Stimulated activated CD4-positive, alpha-beta T cell treated with anti-CD3 and anti-CD28 coated beads, Interleukin-15, amount 100 ng/mL, for 1 hour (primary cell): ENCODE data around the gene RAPGEF1.

Experiments used
- DNase-seq, 2 donors: peaks; one replicate each; pipeline ENCODE4 v3.0.0-alpha.2; 2020; ENCODE audit warnings: low read depth in 1 of 2, low spot score in 1 of 2

Gene RAPGEF1

DNA sequence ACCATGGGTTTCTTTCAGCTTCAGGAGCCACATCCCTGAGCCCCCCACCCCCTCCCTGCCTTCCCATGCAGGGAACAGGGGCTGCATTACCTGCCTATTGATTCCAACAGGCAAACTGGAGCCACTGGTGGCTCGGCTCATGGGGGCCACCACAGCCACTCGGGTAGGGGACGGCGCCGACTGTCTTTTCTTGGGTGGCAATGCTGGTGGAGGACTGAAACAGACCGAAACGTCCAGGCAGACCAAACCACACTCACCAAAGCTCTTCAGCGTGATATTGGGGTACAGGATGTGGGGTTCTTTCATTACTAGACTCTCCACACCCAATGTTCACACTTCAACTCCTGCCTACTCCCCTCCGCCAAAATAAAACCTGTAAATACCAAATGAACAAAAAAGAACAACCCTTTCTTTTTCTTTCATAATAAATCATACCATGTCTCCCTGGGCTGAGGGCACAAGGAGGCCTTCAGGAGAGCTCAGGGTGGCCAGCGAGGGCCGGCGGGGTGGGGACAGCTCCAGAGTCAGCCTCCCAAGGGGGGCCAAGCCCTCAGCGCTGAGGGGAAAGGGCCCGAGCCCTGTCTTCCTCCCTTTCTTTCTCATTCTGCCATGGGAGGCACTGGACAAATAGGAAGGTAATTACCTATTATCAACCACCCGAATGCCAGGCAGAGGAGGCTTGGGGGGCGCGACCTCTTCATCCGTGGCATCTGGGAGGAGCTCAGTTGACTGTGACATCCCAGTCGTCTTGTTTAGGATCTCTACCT is 111.2 kb downstream of the RAPGEF1 start:
- DNase-seq: no peak

DNA sequence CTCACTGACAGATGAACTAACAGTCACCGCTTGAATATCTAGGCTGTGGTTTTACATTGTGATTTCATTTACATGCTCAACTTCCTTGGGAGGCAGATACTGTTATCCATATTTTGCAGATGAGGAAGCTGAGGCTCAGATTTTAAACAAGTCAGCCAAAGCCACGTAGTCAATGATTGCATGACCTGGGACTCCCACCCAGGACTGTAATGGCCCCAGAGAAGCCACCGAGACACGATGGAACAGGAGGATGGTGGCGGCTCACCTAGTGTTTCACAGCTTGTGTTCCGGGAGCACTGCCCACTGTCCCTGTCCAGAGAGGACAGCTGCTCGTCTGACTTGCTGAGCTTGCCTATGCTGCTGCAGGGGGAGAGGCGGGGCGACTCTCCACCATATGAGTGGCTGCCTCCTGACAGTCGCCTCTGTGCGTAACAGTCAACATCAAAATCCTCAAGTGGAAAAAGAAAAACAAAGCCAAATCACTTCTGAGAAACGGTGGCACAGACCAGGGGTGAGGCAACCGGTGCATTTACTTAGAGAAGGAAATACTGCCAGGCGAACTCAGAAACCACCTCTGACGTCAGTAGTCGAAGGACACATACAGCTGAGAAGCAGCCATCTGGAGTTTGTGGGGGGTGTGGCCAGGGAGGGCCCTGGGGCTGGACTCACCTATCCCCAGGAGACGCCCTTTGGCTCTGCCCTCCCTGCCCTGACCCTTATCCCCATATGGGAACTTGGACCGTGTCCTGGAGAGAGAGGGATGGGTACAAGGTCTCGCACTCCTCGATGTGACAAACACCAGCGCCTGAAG is 112.0 kb downstream of the RAPGEF1 start:
- peak in 1 of 2 donors; percentile 21 for DNase-seq

DNA sequence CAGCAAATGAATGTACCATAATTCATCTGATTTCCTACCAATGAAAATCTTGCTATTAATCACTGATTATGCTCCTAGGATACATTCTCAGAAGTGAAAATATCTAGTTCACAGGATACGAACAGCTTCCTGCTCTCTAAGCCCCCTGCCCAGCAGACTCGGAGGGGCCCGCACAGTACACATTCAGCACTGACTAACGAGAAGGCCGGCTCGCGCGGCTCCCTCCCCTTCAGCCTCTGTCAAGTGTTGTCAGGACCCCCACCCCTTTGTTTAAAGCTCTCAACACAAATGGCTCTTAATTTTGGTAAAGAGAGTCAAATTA is 112.6 kb downstream of the RAPGEF1 start:
- no peak for DNase-seq

DNA sequence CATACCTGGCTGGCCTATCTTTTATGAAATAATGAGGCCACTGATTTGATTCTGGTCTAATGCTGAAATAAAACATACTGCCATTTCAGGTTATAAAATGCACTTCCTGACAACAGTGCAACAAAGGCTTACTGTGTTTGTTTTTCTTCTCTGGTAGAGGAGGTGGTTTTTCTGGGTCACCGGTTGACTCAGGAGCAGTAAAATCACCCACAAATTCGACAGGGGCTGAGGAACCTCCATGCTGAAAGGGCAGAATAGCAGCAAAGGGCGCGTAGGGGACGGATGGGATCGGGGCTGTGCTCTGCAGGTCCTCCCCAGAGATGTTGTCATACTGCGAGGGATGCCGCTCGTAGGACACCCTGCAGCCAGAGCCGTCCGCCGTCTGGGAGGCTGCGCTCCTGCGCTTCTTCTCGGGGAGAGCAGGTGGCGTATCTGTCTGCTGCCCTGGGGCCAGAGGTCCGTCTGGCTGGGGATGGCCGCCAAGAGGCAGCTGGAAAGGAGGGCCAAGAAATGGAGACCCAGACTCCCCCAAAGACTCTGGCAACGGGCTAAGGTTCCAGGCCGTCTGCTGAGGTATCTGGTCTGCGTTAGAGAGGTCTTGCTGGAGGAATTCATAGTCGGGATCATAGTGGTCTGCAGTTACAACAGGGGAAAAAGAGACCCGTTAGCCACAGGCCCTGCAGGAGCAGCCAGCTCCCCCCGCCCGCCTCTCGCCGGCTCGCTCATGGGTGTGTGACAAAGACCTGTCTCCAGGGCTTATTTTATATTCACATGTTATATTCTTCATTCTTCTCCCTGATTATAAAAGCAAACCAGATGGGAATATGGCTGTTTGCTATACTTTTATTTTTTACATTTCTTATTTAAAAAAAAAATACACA is 113.8 kb downstream of the RAPGEF1 start:
- no peak for DNase-seq

- no peak for DNase-seq
Measured at GRCh38 chr9:131625508-131625787, 114.4 kb downstream of the RAPGEF1 start.

- DNase-seq: no peak
Measured at GRCh38 chr9:131624636-131625507, 115.0 kb downstream of the RAPGEF1 start.

DNA sequence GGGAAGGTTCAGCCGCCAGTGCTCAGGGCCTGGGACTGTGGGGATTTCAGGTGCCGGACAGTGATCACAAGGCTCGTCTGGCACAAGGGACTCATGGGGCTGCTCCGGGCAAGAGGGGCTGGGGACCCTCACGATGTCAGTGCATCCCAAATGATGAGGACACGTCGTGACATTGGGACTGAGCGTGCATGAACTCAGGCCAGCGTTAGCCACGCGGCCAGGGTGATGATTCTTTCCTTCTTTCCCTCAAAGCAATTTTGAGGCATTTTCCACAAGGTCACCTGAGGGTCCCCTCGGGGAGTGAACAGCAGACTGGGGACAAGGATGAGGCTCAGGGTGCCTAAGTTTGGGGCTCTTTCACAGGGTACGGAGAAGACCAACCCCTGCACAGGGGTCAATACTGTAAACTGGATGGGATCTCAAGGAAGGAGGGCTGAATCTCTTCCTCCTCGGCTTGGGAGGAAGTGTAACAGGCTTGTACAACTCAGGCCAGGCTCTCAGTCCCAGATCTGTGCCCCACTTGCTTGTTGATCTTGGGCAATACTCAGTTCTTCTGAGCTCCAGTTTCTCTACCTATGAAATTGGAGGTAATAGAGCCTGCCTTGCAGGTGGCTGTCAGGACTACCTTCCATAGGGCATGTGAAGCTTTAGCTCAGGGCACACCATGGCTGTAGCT is 116.1 kb downstream of the RAPGEF1 start:
- no peak for DNase-seq

- DNase-seq: no peak
Measured at GRCh38 chr9:131622523-131622922, 117.4 kb downstream of the RAPGEF1 start.

- DNase-seq: no peak
Measured at GRCh38 chr9:131621551-131622358, 118.1 kb downstream of the RAPGEF1 start.

- DNase-seq: no peak
Measured at GRCh38 chr9:131620764-131621520, 118.9 kb downstream of the RAPGEF1 start.

- no peak for DNase-seq
Measured at GRCh38 chr9:131619680-131620079, 120.2 kb downstream of the RAPGEF1 start.

GRCh38 chr9:131618785-131619184 is 121.1 kb downstream of the RAPGEF1 start:
- DNase-seq: no peak

DNA sequence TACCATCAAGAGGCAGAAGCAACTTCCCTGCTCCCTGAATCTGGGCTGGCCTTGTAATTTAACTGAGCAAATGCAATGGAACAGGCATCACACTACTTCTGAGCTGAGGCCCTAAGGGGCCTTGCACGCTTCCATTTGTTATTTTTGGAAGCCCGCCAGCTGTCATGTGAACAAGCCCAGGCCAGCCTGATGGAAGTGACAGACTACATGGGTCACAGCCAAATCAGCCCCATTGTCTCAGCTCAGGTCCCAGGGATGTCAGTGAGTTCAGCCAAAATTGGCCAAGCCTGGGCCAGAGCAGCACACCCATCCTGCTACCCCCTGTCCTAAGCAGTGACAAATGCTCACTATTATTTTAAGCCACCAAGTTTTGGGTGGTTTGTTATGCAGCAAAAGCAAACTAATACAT is 121.8 kb downstream of the RAPGEF1 start:
- DNase-seq: no peak

DNA sequence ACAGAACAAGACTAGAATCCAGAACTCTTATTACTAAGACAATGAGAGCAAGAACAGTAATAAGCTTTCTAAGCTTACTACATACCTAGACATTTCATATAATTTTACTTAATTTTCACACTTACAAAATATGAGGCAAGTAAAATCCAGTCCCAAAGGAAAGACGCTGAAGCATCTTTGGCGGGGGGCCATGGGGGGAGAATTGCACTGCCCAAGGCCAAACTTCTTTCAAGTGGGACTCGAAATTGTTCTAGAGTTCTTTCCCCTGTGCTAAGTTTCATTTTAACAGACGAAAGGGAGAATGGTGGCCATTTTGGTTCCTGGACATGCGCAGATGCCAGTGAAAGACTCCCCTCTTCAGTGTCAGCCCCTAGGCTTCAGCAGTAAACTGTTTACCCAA is 122.3 kb downstream of the RAPGEF1 start:
- DNase-seq: no peak

DNA sequence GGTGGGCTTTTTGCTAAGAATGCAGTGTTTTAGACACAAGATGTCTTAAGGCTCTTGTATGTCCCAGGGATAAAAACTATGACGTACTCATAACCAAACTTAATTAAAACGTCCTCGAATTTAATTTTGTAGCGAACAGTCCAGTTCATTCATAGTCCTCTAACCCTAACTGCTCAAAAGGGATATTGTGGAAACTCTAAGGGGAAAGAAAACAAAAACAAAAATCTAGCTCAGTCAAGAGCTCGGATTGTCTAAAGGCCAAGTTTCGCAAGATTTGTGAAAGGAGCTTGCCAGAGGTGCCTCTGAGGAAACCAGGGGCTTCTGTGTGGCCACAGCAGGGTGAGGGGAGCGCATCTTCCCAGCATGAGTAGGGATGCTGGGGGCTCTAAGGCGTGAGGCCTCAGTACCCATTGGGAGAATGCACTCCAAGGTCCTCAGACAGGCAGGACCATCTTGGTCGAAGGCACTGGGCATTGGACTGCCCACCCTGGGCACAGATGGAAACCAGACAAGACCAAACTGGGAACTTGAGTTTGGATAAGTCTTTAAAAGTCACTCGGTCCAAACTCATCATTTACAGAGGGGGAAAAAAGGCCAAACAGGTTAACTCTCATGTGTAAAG is 122.8 kb downstream of the RAPGEF1 start:
- no peak for DNase-seq

DNA sequence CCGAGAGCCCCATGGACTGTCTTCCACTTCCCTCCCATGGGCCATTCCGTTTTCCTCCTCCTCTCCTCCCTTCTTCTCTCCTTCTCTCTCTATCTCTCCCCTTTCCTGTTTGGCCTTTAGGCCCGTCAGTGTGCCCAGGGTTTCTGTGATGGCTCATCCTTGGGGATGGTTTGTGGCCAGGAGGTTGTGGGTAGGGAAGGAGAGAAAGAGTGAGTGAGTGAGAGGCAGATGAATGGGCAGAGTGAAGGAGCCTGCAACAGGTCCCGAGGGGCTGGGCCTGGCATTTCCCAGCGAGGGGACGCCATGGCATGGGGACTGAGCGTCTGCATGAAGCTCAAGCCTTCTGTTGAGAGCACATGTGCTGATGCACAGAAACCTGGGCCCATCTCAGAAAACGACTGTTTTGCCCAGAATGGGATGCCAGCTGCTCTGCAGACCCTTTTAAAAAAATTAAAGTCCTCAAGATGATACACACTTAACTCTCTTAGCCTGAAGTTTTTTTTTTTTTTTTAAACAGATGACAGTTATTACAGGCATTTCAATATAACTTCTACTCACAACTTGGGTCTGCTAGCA is 125.4 kb downstream of the RAPGEF1 start:
- DNase-seq: no peak

DNA sequence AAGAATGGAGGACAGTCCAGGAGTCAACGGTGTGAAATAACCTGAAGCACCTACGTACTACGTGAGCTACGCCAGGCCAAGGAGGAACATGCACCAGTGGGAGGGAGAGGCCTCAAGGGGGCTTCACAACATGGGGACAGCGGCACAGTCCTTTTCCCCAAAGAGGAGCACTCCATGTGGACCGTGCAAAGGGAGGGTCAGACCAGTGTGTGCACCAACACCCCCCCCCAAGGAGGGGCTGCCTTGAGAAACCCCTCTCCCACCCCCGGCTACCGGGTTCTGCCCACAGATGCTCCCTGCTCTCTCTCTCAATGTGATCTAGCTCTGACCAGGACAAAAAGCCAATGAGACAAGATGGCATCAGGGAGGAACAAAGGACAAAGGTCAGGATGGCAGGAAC is 126.0 kb downstream of the RAPGEF1 start:
- no peak for DNase-seq

GRCh38 chr9:131612851-131613250 is 127.0 kb downstream of the RAPGEF1 start:
- DNase-seq: no peak
